PFSK-1 (cell line): Measurements from ENCODE around the gene ANKRD49.

Experiments used
- FOXP2 ChIP-seq: optimal IDR thresholded peaks from 2 replicates; pipeline ENCODE3; 2011; ENCODE audit warnings: borderline replicate concordance, control low read depth, inconsistent platforms; ENCODE audit not compliant: insufficient read depth; ENCODE audit errors: extremely low read length, extremely low read depth
- POLR2AphosphoS5 ChIP-seq: IDR thresholded peaks from 2 replicates; pipeline ENCODE4 v1.6.1; 2012; ENCODE audit warnings: low read depth, mild to moderate bottlenecking, control low read depth, low read length, moderate library complexity
- REST ChIP-seq, 2 experiments: IDR thresholded peaks; 2 replicates each; pipeline versions ENCODE4 v1.6.1 to v1.8.0; 2011 to 2012; ENCODE audit warnings: low read depth in 2 of 2, low read length in 2 of 2, control low read depth in 1 of 2, inconsistent platforms in 1 of 2, mild to moderate bottlenecking in 1 of 2, moderate library complexity in 1 of 2; ENCODE audit not compliant: insufficient read depth in 1 of 2
- SIN3A ChIP-seq: IDR thresholded peaks from 2 replicates; pipeline ENCODE4 v1.6.1; 2012; ENCODE audit warnings: mild to moderate bottlenecking, low read length, moderate library complexity, borderline replicate concordance; ENCODE audit not compliant: insufficient read depth
- TAF1 ChIP-seq: IDR thresholded peaks from 2 replicates; pipeline ENCODE4 v1.6.1; 2012; ENCODE audit warnings: low read length, control low read depth, borderline replicate concordance; ENCODE audit not compliant: insufficient read depth

The ANKRD49 gene

GRCh38 chr11:94477624-94478023 lies 16.2 kb upstream of the ANKRD49 start:
- TF ChIP-seq POLR2AphosphoS5, result no peak
- no peak for TF ChIP-seq FOXP2
- TF ChIP-seq SIN3A, result no peak
- no peak for TF ChIP-seq TAF1
- no peak for TF ChIP-seq REST (IDR thresholded peaks at IDR 0.05; ENCODE audit: insufficient read depth in 1 of 2, low read depth in 2 of 2, low read length in 2 of 2)

- TF ChIP-seq FOXP2, result no peak
- no peak for TF ChIP-seq SIN3A
- no peak for TF ChIP-seq REST (IDR thresholded peaks at IDR 0.05; ENCODE audit: insufficient read depth in 1 of 2, low read depth in 2 of 2, low read length in 2 of 2)
- no peak for TF ChIP-seq TAF1
- TF ChIP-seq POLR2AphosphoS5, result no peak
Observed at GRCh38 chr11:94481342-94481741, 12.4 kb upstream of the ANKRD49 start.

GRCh38 chr11:94486068-94486467 lies 7.7 kb upstream of the ANKRD49 start:
- TF ChIP-seq FOXP2 (no peak), TAF1 (no peak), POLR2AphosphoS5 (no peak), REST (IDR thresholded peaks at IDR 0.05; ENCODE audit: insufficient read depth in 1 of 2, low read depth in 2 of 2, low read length in 2 of 2) (no peak), SIN3A (no peak)

GRCh38 chr11:94494126-94494680 lies 419 bp downstream of the ANKRD49 start:
- no peak for TF ChIP-seq TAF1
- no peak for TF ChIP-seq REST (IDR thresholded peaks at IDR 0.05; ENCODE audit: insufficient read depth in 1 of 2, low read depth in 2 of 2, low read length in 2 of 2)
- no peak for TF ChIP-seq FOXP2
- no peak for TF ChIP-seq POLR2AphosphoS5
- TF ChIP-seq SIN3A, result no peak

- TF ChIP-seq REST (IDR thresholded peaks at IDR 0.05; ENCODE audit: insufficient read depth in 1 of 2, low read depth in 2 of 2, low read length in 2 of 2) (no peak), TAF1 (no peak), POLR2AphosphoS5 (no peak), FOXP2 (no peak), SIN3A (no peak)
Observed at GRCh38 chr11:94500181-94500580, 6.4 kb downstream of the ANKRD49 start.
